Stimulated activated CD4-positive, alpha-beta T cell treated with anti-CD3 and anti-CD28 coated beads, Interleukin-15, amount 100 ng/mL, for 24 hours (primary cell): ENCODE results near the gene FZD4.

ENCODE experiments used
- DNase-seq: peaks from one replicate; pipeline ENCODE4 v3.0.0-alpha.2; 2020

FZD4 gene

GRCh38 chr11:86906198-86906597 is 49.0 kb downstream of the FZD4 start:
- no peak for DNase-seq

GRCh38 chr11:86905252-86905651 is 49.9 kb downstream of the FZD4 start:
- DNase-seq, result no peak

- DNase-seq, result no peak
Observed at GRCh38 chr11:86904001-86904400, 51.2 kb downstream of the FZD4 start.

- DNase-seq, result no peak
Observed at GRCh38 chr11:86902345-86902744, 52.9 kb downstream of the FZD4 start.

GRCh38 chr11:86901599-86901998 is 53.6 kb downstream of the FZD4 start:
- no peak for DNase-seq

- no peak for DNase-seq
Observed at GRCh38 chr11:86900162-86900561, 55.0 kb downstream of the FZD4 start.

GRCh38 chr11:86898689-86899088 is 56.5 kb downstream of the FZD4 start:
- DNase-seq, result no peak

- no peak for DNase-seq
Observed at GRCh38 chr11:86896441-86896841, 58.8 kb downstream of the FZD4 start.
